NCI-H82 treated with DMSO at 0.1 percent for 48 hours (cell line): ENCODE results near the gene SKOR1.
A peak's percentile ranks its signal among the peaks of the same experiment; 100 is the strongest.

Source experiments
- DNase-seq: peaks from one replicate; lab custom pipeline; 2025; ENCODE audit not compliant: unreplicated experiment; lab: John Stamatoyannopoulos, UW

SKOR1 gene

DNA sequence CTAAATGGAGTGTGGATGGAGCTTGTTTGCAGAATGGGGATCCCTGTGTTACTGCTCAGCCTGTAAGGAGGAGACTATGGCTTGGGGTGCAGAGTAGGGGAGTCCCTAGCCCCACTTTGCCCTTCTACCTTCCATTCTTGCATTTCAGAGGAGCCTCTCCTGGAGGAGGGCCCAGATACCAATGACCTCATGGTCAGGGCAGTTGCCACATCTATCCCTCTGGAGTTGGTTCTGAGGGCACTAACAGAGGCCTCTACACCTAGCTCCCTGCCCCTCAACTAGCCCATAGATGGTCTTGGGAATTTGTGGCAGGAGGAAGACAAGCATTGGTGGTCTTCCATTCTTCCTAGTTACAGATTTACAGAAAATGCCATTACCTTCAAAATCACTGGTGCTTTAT, 6.1 kb downstream of the SKOR1 start:
- DNase-seq = no peak

DNA sequence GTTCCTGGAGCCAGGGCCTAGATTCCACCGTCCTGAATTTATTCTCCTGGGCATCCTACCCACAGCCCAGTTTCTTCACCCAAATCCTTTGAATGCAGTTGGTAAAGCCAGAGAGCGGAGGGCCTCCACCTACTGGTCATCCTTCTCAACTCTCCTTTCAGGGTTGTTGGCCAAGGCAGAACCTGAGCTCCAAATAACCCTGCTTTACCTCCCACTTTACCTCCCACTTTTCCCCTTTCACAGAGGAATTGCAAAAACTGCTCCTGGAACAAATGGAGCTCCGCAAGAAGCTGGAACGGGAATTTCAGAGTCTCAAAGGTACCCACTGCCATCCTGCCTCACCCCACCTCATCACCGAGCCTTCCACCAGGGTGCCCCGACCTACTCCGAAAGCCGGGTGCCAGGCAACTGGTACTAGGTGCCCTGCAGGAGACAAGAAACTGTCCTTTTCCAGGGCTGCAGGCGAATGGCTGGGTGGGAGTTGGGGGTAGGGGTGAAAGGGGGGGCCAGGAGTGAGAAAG, 6.8 kb downstream of the SKOR1 start:
- no peak for DNase-seq

DNA sequence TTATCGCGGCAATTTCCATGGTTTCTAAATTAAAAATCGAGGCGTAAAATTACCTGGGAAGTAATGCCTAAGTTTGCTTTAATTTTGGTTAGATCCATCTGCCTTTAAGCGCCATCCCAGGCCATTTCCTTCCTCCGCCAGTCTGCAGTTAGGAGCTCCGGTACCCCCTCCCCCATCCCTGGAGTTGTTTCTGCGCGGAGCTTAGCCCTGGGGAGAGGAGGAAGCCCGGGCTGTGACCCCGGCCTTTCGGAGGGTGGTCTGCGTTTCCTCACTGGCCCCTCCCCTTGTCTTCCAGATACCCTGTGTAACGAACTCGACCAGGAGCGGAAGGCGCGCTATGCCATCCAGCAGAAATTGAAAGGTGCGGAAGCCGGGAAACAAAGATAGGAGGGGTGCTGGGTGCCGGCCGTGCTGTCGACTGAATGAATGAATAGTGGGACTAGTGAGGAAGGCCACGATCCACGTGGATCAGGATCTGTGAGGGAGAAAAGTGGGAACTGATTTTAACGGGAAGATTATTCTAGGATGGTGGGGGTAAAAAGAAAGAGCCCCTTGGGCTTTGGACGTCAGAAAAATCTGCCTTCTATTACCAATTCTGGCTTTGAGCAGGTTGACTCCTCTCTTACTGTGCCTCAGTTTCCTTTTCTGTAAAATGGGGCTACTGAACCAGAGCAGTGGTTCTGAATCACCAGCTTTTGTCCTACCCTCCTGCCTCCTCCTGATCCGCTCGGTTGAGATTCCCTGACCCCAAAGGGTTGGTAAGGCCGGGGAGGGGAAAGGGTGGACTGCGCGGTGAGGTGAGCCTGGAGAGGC, 7.8 kb downstream of the SKOR1 start:
- no peak for DNase-seq

DNA sequence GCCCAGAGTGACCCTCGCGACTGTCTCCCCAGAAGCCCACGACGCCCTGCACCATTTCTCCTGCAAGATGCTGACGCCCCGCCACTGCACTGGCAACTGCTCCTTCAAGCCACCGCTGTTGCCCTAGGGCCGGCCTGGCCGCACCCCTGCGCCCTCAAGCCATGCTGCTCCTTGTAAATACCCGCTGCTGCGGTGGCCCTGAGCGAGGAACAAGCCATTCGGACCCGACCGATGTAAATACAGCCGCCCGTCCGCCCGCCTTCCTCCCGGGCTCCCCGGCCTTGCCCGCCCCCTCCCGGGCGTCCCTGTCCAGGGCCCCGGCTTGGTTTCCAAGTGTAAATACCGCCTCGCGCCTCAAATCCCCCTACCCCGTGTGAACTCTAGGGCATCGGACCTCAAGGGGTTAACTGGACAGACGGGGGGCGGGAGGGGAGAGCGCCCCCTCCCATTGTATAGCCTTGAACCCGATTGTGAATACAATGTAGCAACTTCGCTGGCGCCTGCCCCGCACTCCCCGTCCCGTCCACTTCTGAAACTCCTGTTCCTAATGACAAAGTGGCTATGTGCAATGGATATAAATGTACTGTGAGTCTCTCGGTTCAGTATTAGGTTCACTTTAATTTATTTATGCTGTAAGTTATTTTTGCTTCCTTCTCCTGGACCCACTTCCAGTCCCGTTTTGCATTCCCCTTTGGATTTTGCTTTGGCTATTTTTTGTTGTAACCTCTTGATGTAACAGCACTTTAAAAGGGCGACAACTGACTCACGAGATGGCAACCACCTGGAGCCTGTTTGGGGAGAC, 8.6 kb downstream of the SKOR1 start:
- DNase-seq = no peak

DNA sequence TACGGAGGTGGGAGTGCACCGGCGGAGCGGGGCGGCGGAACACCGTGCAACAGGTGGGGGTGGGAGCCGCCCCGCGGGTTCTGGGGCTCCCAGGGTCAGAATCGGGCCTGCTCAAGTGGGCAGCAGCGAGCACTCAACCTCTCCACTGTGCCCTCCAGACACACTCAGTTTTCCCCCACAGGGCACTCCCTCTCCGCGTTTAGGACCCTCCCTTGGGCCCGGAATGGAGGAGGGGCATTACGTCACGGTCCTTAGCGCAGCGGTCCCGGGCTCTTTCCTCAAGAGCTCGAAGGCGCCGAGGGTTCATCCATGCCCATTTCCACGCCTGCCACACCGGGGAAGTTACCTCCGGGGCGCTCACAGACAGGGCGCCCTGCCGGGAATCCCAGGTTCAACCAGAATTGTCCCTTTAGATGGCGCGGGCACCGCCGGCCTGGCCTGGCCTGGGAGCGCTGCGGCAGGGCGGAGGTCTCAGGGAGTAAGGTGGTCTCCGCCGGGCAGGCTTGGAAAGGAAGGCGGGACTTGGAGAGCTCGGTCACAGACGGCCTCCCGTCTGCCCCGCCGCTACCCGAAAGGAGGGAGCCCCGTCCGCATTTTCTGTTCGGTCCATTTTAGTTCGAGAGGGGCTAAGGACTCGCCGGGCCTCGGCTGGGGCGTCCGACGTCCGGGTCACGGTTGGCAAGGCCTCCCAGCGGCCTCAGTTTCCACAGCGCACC, 9.4 kb downstream of the SKOR1 start:
- DNase-seq = no peak

DNA sequence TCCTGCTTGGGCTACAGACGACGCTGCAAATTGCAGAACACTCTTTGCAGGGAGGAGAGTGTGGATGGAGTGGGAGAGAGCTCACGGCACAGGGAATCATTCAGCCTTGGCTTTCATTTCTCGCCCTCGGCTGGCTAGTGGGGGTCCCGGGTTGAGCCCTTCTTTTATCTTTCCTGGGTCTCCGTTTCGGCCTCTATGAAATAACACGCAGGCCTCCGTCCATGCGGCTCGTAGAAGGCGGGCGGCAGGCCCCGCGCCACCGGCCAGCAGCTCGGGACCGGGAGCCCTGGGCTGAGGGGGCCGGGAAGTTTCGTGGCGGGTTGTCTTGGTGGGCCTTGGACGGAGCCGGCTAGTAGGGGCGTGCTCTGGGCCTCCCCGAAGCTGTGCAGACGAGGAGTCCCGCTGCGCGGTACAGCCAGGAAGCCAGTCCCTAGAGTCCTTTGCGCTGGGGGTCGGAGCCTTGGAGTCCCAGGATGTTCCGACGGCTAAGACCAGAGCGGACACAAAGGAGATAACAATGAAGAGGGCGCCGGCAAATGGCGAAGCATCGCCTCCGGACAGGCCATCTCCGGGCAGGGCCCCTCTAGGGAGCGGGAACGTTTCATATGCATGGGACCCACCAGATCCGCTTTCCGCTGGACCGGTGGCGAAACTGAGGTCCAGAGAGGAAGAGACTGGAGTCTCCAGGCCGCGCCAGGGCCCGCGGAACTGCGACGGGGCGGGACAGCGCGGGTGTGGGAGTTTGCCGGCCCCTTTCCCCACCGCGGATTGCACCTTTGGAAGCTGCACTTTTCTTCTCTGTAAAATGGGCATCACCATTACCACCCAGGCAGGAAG, 10.2 kb downstream of the SKOR1 start:
- no peak for DNase-seq

DNA sequence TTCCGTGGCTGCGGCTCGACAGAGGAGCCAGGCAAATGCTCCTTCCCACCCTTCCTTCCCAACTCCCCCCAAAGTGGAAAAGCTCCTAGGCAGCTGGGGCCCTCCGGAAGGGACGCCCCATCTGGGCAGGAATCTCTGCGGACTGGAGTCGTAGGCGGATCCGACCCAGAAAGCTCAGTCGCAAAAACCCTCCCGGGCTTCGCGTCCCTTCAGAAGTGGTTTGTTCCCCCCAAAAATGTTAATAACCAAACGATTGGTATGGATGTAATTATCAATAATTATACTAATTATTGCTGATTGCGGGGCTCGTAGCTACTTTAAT, 10.8 kb downstream of the SKOR1 start:
- no peak for DNase-seq

DNA sequence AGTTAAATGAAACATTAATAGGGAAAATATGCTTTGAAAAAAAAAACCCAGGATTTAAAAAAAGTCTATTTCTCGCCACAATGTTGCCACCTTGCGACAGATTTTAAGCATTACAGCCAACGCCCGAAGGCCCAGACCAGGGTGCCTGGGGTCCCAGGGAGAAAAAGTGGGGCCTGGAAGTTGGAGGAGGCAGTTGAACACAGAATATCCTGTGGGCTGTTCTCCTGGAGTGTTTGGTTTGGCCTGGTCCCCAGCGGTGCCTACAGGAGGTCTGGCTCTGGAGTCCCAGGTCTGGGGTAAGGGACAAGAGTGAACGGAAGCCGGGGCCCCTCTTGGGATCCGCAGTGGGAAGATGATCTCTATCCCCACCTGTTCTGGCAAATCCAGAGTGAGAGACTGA, 11.2 kb downstream of the SKOR1 start:
- peak; percentile 29 for DNase-seq

DNA sequence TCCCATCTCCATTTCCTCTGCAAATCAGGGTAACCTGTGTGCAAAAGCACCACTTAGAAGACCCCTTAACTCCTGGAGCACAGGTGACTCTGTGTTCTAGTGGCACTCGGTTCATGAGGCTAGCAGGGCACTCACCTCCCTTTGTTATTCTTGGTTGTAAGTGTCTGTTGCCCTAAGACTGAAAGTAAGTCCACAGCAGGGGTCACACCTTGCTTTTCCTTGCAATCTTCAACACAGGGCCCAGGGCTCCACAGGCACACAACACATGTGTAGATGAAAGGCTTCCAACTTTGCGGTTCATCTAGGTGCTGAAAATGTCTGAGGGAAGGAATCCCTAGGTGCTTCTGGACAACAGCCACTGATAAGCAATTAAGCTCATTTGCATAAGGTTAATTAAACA, 11.6 kb downstream of the SKOR1 start:
- DNase-seq = no peak

DNA sequence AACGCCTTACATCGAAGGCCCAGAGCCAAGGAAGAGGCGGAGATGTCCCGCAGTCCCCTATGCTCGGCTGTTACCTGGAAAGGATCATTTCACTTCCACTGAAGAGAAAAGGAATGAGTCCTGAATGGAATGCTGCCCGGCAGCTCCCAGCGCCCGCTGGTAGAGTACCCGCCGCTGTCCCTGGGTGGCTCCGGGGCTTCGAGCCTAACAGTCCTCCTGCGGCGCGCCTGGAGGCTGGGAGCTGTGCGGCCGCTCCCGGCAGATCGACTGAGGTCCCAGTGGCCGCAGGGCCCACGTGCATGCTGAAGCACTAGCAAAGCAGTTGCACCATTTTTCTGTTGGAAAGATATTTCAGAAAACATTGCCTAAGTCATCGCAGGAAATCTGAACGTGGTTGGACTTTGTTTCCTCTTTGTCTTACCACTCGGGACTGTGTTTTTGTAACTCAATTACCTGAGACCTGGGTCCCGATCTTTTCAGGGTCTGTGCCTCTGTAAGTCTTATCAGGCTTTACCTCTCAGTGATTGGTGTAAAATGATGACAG, 13.6 kb downstream of the SKOR1 start:
- DNase-seq = no peak

DNA sequence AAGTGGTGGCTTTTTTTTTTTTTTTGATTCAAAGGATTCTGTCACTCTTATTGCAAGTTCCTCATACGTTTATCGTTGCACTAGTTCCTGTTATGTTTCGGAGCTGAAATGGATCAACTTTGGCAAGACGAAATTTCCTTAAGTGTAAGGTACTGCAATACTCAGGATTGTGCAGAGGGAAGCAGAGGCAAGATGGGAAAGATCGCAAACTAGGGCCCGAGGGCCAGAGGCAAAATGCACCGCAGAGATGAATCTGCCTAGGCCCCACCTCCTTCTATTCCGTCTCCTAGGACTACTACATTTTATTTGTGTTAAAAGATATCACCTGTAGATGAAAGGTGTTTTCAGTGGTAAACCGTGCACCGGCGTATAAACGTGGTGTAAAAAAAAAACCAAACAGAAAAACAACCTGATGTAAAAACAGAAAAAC, 14.2 kb downstream of the SKOR1 start:
- peak; percentile 78 for DNase-seq

DNA sequence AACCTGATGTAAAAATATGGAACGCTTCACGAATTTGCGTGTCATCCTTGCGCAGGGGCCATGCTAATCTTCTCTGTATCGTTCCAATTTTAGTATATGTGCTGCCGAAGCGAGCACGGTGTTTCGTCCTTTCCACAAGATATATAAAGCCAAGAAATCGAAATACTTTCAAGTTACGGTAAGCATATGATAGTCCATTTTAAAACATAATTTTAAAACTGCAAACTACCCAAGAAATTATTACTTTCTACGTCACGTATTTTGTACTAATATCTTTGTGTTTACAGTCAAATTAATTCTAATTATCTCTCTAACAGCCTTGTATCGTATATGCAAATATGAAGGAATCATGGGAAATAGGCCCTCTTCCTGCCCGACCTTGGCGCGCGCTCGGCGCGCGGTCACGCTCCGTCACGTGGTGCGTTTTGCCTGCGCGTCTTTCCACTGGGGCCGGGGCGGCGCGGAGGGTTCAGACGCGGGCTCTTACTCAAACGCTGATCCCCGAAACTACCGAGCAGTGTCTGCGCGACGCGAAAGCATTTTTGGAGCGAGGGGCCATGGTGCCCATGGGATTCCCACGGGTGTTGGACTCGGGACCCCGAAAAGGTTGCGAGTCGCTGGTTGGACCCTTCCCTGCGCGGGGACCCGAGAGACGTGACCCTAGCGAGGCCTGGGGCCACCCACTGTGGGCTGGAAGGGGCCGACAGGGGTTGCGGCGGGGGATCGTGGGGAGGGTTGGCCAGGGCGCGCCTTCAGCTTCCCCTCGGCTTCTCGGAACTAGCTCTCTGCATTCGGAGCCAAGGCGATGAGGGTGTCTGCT, 14.8 kb downstream of the SKOR1 start, which contains the start of gene RNU6-1:
Gene RNU6-1 (minus strand): TSS at position 117 of the 820 bp plus-strand sequence.
- peak; percentile 96 for DNase-seq

DNA sequence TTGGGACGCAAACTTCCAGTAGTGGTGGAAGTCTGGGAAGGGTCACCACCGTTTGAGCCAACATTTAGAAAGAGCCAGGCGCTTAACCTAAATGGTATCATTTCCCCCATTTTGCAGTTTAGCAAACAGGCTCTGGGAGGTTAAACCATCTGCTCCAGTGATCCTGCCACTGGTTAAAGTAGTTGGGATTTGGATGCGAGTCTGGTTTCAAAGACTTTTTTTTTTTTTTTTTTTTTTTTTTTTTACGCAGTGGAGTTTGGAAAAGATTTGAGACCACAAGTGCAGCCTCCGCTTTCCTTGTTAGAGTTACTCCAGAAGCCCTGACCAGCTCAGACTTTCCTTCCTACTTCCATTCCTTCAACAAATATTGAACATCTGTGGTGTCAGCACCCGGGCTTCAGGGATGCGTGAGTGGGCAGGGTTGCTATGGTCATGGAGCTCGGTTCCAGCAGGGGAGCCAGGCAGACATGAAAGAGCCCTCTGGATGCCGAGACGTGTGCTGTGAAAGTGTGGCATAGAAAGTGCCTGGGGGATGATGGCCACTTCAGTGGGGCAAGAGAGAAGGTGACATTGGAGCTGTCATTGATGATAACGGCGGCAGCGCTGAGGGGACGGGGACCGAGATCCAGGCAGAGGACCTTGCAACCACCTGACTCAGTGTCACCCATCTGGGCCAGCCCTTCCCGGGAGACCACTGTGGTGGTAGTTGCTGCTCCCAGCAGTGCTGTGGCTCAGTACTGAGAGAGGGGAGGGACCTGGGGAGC, 15.6 kb downstream of the SKOR1 start:
- DNase-seq = no peak

DNA sequence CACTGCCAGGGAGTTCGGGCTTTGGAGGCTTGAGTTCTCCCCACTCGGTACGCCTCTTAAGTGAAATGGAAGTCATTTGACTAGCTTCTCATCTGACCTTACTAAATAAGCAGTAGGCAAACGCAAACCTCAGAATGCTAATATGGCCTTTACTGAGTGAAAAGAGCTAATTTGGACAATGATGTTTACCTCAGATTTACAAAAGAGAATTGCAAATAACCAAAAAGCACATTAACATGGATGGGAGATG, 16.1 kb downstream of the SKOR1 start:
- DNase-seq = no peak

DNA sequence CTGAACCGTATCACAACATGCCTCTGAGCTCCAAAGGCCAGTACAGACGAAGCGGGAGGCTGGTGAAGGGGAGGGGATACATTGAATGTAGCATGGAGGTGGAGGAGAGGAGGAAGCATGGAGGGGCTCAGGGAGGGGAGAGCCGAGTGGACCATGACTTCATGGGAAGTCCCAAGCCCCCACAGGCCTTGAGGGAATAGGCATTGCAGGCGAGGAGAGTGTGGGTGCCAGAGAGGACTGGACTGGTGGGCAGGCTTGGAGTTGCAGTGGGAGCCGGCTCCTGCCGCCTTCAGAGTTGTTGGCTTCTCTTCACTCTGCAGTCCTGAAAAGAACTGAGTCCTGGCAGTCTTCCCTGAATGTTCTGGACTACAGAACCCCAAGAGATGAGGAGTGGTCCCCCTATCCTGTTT, 17.8 kb downstream of the SKOR1 start:
- DNase-seq = no peak

DNA sequence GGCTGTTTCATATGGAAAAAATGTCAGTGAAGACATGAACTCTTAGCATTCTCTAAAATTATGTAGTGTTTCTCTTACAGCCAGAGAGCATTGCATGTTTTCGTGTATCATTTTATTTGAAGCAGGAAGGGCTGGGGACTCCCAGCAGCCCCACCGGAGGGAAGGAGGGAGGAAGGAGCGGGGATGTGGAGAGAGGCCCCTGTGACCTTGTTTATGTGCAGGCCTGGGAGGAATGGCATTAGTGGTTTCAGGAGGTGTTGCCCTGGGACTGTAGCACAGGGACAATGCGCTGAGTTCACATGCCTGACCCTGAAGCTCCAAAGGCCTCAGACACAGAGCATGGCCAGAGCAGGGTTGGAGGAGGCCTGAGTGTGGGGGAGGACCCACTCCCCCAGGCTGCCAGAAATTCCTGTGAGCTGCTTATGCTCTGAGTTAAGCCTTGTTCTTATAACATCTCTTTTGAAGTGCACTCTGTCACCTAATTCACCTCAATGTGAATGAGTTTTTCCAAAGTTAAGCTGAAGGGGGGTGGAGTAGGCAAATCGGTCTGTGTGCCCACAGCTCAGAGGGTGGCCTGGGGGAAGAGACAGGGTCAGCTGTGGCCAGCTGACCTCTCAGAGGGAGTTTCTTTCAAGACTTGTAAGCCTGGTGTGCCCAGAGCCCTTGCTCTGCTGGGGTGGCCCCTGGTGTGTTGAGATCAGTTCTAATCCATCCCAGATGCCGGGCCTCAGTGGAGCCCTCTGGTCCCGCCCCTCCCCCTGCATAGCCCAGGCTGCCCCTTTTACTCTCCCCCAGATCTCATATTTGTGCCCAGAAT, 18.5 kb downstream of the SKOR1 start:
- peak; percentile 21 for DNase-seq

DNA sequence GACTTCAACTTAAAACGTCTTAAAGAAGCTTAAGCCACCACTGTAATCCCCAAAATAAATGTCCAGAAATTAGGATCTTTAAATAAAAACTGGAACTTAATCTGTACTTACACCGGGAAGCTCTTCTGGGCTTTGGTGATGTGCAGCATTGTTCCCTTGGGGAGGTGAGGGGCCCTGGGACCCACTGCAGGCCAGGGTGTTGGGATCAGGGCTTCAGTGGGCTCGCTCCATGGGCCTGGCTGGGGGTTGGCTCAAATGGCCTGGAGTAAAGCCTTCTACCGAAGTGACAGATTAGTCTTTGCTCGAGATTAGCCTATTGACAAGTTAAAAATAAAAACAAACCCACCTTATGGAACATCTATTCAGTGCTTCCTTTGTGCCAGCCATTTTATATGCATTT, 20.7 kb downstream of the SKOR1 start:
- DNase-seq = no peak

DNA sequence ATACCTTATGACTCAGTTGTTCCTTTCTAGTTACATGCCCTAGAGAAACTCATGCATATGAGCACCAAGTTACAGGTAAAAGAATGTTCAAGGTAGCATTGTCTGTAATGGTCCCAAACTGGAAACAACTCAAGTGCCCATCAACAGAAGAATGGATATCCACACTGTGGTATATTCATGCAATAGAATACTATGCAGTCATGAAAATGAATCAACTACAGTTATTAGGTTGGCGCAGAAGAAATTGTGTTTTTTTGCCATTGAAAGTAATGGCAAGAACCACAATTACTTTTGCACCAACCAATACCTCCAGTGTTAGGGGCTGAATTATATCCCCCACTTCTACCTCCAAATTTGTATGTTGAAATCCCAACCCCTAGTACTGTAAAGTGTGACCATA, 24.2 kb downstream of the SKOR1 start:
- no peak for DNase-seq
